K562 (cell line): ENCODE results near the gene UFSP1. TPM values are rescaled to one million over a fixed set of nuclear protein-coding genes. Genes with fewer than 3 reads are reported as not detected.

Experiments used
- BRD9 ChIP-seq: fragments of 450-650 bp; IDR thresholded peaks from 2 replicates; pipeline ENCODE4 v1.6.1; 2018; ENCODE audit warnings: low read depth; ENCODE audit not compliant: partially characterized antibody
- CBX3 ChIP-seq, 2 experiments: IDR thresholded peaks; 1 replicate in 1 of 2; 2 replicates in 1 of 2; pipeline ENCODE4 v1.6.1; 2012; ENCODE audit warnings: inconsistent platforms in 2 of 2, low read length in 2 of 2, borderline replicate concordance in 1 of 2, control low read depth in 1 of 2
- CBX8 ChIP-seq: fragments of 200-600 bp; sonication (generic); IDR thresholded peaks from 2 replicates; pipeline ENCODE4 v1.6.1; 2012; ENCODE audit warnings: borderline replicate concordance, mixed run types, low read depth, mild to moderate bottlenecking, moderate library complexity, mixed read lengths, low read length, control low read depth, inconsistent platforms; ENCODE audit not compliant: poor library complexity, severe bottlenecking; ENCODE audit errors: extremely low read depth
- CEBPG ChIP-seq, 3 experiments: fragments of 200-800 bp in 1 of 3; sonication (Bioruptor generic) in 1 of 3; sonication (generic) in 1 of 3; formaldehyde crosslinking in 1 of 3; IDR thresholded peaks in 2 of 3; conservative IDR thresholded peaks in 1 of 3; 2 replicates each; pipeline versions ENCODE4 v1.6.1 to v1.8.0; 2016 to 2022; ENCODE audit warnings: missing compliant biosample characterization in 2 of 3, missing genetic modification characterization in 2 of 3, mild to moderate bottlenecking in 1 of 3, missing genetic modification reagents in 1 of 3
- CLOCK ChIP-seq: fragments of 250-450 bp; sonication (Bioruptor Pico); IDR thresholded peaks from 2 replicates; pipeline ENCODE4 v1.4.0; 2020; ENCODE audit warnings: mild to moderate bottlenecking, moderate library complexity, borderline replicate concordance
- CREB3L1 ChIP-seq: fragments of 450-650 bp; IDR thresholded peaks from 2 replicates; pipeline ENCODE4 v1.6.1; 2014; ENCODE audit warnings: low read depth, mild to moderate bottlenecking, moderate library complexity, borderline replicate concordance
- FOXJ3 ChIP-seq: sonication (generic); formaldehyde crosslinking; IDR thresholded peaks from 2 replicates; pipeline ENCODE4 v1.4.0; 2020; ENCODE audit warnings: mild to moderate bottlenecking, missing genetic modification reagents
- GMEB1 ChIP-seq: fragments of 250-450 bp; sonication (Bioruptor Pico); IDR thresholded peaks from 2 replicates; pipeline ENCODE4 v1.4.0; 2020; ENCODE audit warnings: mild to moderate bottlenecking
- KDM2B ChIP-seq: fragments of 250-450 bp; sonication (Bioruptor Pico); IDR thresholded peaks from 2 replicates; pipeline ENCODE4 v1.8.0; 2021; ENCODE audit warnings: mild to moderate bottlenecking, moderate library complexity
- KDM4B ChIP-seq, 2 experiments: fragments of 450-650 bp in 1 of 2; sonication (generic) in 1 of 2; IDR thresholded peaks; 2 replicates each; pipeline ENCODE4 v1.6.1; 2016 to 2017; ENCODE audit warnings: borderline replicate concordance in 2 of 2, antibody characterized with exemption in 1 of 2, low read depth in 1 of 2, mild to moderate bottlenecking in 1 of 2
- MAFK ChIP-seq: IDR thresholded peaks from 2 replicates; pipeline ENCODE4 v1.6.1; 2011; ENCODE audit warnings: low read length, improper control_type of control experiment
- NEUROD1 ChIP-seq: fragments of 150-350 bp; IDR thresholded peaks from 2 replicates; pipeline ENCODE4 v1.6.1; 2014; ENCODE audit warnings: borderline replicate concordance, low read length, low read depth; ENCODE audit not compliant: partially characterized antibody
- NFIC ChIP-seq: fragments of 450-650 bp; IDR thresholded peaks from 2 replicates; pipeline ENCODE4 v1.6.1; 2017; ENCODE audit warnings: mild to moderate bottlenecking, inconsistent platforms
- NFIX ChIP-seq: fragments of 250-450 bp; sonication (Bioruptor Pico); IDR thresholded peaks from 2 replicates; pipeline ENCODE4 v1.4.0; 2020; ENCODE audit warnings: low read depth, mild to moderate bottlenecking, moderate library complexity
- POLR2G ChIP-seq: fragments of 200-400 bp; formaldehyde crosslinking; IDR thresholded peaks from 2 replicates; pipeline ENCODE4 v1.6.1; 2017; ENCODE audit warnings: low read depth, mild to moderate bottlenecking, antibody characterized with exemption, low read length, moderate library complexity
- RBM39 ChIP-seq: fragments of 200-400 bp; formaldehyde crosslinking; optimal IDR thresholded peaks from 2 replicates; pipeline ENCODE3; 2018; ENCODE audit warnings: low read depth, low read length
- SMC3 ChIP-seq: conservative IDR thresholded peaks from 2 replicates; pipeline ENCODE4 v1.6.1; 2011; ENCODE audit warnings: low read depth, low read length, improper control_type of control experiment; ENCODE audit not compliant: insufficient read depth
- ZC3H4 ChIP-seq: sonication (generic); formaldehyde crosslinking; IDR thresholded peaks from 2 replicates; pipeline ENCODE4 v1.9.0; 2021; ENCODE audit warnings: missing genetic modification reagents, borderline replicate concordance
- ZNF134 ChIP-seq: fragments of 250-450 bp; sonication (Bioruptor Pico); conservative IDR thresholded peaks from 2 replicates; pipeline ENCODE4 v1.4.0; 2020
- ZNF384 ChIP-seq: IDR thresholded peaks from 2 replicates; pipeline ENCODE4 v1.6.1; 2012; ENCODE audit warnings: low read depth, low read length, improper control_type of control experiment
- polyA plus RNA-seq, 8 experiments: library from polyadenylated mRNA; depleted of rRNA in 4 of 8; stranded (reverse) in 5 of 8; unstranded in 3 of 8; fragments of >200 nt; fragmentation: Nextera tagmentation in 2 of 8; fragmentation: Illumina TruSeq in 1 of 8; extraction: Ambion mirVana in 2 of 8; extraction: Trizol in 1 of 8; gene quantifications; 2 replicates each; pipeline versions ENCODE4 v1.2.1 to v1.2.3, GENCODE V29; 2011 to 2014; ENCODE audit warnings: inconsistent platforms in 1 of 8, missing spikeins in 1 of 8
- total RNA-seq, 7 experiments: library from RNA; depleted of rRNA in 6 of 7; stranded (reverse); fragments of >200 nt in 6 of 7; fragmentation: Illumina TruSeq in 2 of 7; extraction: Trizol in 2 of 7; gene quantifications; 2 replicates each; pipeline versions ENCODE4 v1.2.1 to v1.2.3, GENCODE V29; 2011 to 2021; ENCODE audit warnings: low replicate concordance in 1 of 7

The UFSP1 gene
- total and polyA plus RNA-seq, 9 of the 15 experiments (the other 6 are each of a cell fraction or from before 2014, with no cell fraction given) = 0.50 to 18.8 (median 2.1) TPM

GRCh38 chr7:100895956-100896731 is 6.6 kb upstream of the UFSP1 start (continued):
- no peak for TF ChIP-seq CLOCK (CRISPR knock-in tag)
- TF ChIP-seq CBX3 (IDR thresholded peaks at IDR 0.05; ENCODE audit: borderline replicate concordance in 1 of 2, low read length in 2 of 2) = no peak; a peak in 1 of 3 replicates
- TF ChIP-seq ZNF384 = no peak
- no peak for TF ChIP-seq MAFK
- TF ChIP-seq SMC3 = no peak
- 0 out of 4 replicates have a peak, but pooled peaks of 1 of the 2 experiments have one; percentile 31 for TF ChIP-seq KDM4B (IDR thresholded peaks at IDR 0.05; ENCODE audit: borderline replicate concordance in 2 of 2, low read depth in 1 of 2)
- peak; percentile 54; the same call in 1 of the 2 replicates for TF ChIP-seq ZC3H4 (CRISPR knock-in tag)
- TF ChIP-seq CREB3L1 = peak; percentile 25; the same call in 1 of the 2 replicates
- peak; percentile 80; the same call in 1 of the 2 replicates for TF ChIP-seq KDM2B (CRISPR knock-in tag)
- no peak for TF ChIP-seq NEUROD1
- no peak for TF ChIP-seq FOXJ3
- TF ChIP-seq CEBPG (CRISPR knock-in tag; IDR thresholded peaks at IDR 0.05) = peak; percentile 57; the same call in 1 of the 2 replicates
- no peak for TF ChIP-seq CEBPG (tag; conservative IDR thresholded peaks at IDR 0.05 in 1 of 2, IDR thresholded peaks at IDR 0.05 in 1 of 2)
- no peak for TF ChIP-seq GMEB1
- TF ChIP-seq POLR2G = peak; percentile 66
- peak; percentile 79 for TF ChIP-seq NFIC
- peak; percentile 32 for TF ChIP-seq BRD9
- TF ChIP-seq CBX8 = no peak
- no peak for TF ChIP-seq ZNF134 (CRISPR knock-in tag)
- TF ChIP-seq NFIX = no peak
- no peak for TF ChIP-seq RBM39
